SK-N-MC (cell line): ENCODE data around the gene SHE.
A peak's percentile ranks its signal among the peaks of the same experiment; 100 is the strongest.
"Not testable (repeated sequence)": the region's sequence is repeated elsewhere in the genome, so short reads cannot be mapped to it uniquely, and the experiment has no call there.

ENCODE experiments used
- DNase-seq: peaks from one replicate; pipeline ENCODE4 v3.0.0-alpha.2; 2011; ENCODE audit warnings: low read depth, low spot score
- H3K27ac ChIP-seq: fragments of 200-600 bp; sonication (generic); 2 replicates; pipeline ENCODE4 v1.5.1; 2016; ENCODE audit warnings: mixed run types
- H3K36me3 ChIP-seq: fragments of 200-600 bp; sonication (generic); 2 replicates; pipeline ENCODE4 v1.6.1; 2017; ENCODE audit warnings: antibody characterized with exemption, low read length, mixed read lengths; ENCODE audit not compliant: insufficient read depth
- H3K4me3 ChIP-seq: fragments of 200-600 bp; sonication (generic); 2 replicates; pipeline ENCODE4 v1.5.1; 2016
- H3K9ac ChIP-seq: fragments of 200-600 bp; sonication (generic); 2 replicates; pipeline ENCODE4 v1.8.0; 2017; ENCODE audit warnings: mixed run types, mixed read lengths; ENCODE audit not compliant: insufficient read length
- H3K9me3 ChIP-seq: fragments of 200-600 bp; sonication (generic); 2 replicates; pipeline ENCODE4 v1.6.1; 2017; ENCODE audit warnings: low read depth, mild to moderate bottlenecking, antibody characterized with exemption, low read length, moderate library complexity, mixed read lengths
- EZH2 ChIP-seq: fragments of 200-600 bp; sonication (generic); IDR thresholded peaks from one replicate; pipeline ENCODE4 v1.6.1; 2017; ENCODE audit warnings: antibody characterized with exemption
- FOXP2 ChIP-seq: optimal IDR thresholded peaks from 2 replicates; pipeline ENCODE3; 2011; ENCODE audit warnings: mild to moderate bottlenecking, moderate library complexity; ENCODE audit not compliant: insufficient read depth; ENCODE audit errors: extremely low read length, control extremely low read depth
- POLR2AphosphoS5 ChIP-seq: IDR thresholded peaks from 2 replicates; pipeline ENCODE4 v1.6.1; 2012; ENCODE audit warnings: mild to moderate bottlenecking, low read depth, low read length, borderline replicate concordance

Gene SHE

DNA sequence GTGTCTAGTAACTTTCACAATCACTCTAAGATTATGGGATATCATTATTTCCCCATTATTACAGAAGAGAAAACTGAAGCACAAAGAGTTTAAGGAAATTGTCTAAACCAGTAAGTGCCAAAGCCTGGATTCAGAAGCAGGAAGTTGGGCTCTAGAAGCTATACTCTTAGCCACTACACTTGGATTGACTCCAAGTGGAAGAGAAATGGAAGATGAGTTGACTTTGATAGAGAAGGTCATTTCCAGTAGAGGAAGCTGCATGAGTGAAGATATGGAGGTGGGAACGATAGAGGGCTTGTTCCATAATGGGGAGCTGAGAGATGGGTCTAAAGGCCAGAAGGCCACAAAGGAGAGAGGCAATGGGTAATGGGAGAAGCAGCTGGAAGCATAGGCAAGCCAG lies 11.9 kb downstream of the SHE start:
- no peak for DNase-seq
- no peak overlapping the region for H3K27ac ChIP-seq
- H3K9me3 ChIP-seq = no peaks in the 10 kb centered on the region
- no peak overlapping the region for H3K4me3 ChIP-seq
- no peak overlapping the region for H3K9ac ChIP-seq
- no peak for TF ChIP-seq POLR2AphosphoS5
- TF ChIP-seq EZH2 = no peak
- TF ChIP-seq FOXP2 = no peak
- H3K36me3 ChIP-seq = no peaks in the 10 kb centered on the region

DNA sequence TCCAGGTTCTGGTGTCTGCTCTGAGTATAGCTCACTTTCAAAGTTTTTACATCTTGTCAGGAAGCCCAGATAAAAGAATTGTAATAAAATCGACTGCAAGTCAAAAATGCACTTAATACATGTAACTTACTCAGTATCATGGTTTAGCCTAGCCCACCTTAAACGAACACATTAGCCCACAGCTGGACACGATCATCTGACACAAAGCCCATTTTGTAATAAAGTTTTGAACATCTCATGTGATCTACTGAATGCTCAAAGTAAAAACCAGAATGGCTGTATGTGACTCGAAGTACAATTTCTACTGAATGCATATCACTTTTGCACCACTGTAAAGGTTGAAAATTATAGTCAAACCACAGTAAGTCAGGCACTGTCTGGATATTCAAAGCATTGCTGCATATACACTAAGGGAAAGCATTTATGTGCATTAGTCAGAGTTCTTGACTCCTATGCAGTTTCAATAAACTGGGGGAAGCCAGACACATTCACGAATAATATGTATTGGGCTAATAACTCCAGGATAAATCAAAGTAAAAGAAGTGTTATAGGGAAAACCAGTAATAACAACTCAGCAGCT lies 12.4 kb downstream of the SHE start:
- no peaks in the 10 kb centered on the region for H3K36me3 ChIP-seq
- H3K27ac ChIP-seq = no peak overlapping the region
- DNase-seq = no peak
- TF ChIP-seq FOXP2 (no peak), EZH2 (no peak), POLR2AphosphoS5 (no peak)
- H3K9ac ChIP-seq = no peak overlapping the region
- H3K9me3 ChIP-seq = no peaks in the 10 kb centered on the region
- no peak overlapping the region for H3K4me3 ChIP-seq

DNA sequence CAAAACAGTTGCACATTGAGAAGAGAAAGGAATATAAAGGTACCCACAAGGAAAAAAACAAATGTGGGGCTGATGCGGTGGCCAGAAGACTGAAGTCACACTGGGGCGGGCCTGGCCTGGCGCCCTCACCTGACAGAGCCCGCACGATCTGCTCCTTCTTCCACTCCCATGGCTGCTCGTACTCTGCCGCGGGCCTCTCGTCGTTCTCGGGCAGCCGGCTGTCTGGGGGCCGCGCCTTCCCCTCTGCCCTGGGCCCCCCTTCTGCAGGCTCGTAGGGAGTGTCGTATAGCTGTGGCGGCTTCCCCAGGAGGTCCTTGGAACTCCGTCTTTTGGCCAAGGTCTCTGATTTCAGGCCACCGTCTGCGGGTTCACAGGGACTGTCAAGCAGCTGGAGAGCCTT lies 13.3 kb downstream of the SHE start:
- Histone ChIP-seq H3K9ac (no peak overlapping the region), H3K36me3 (no peaks in the 10 kb centered on the region), H3K27ac (no peak overlapping the region), H3K4me3 (no peak overlapping the region), H3K9me3 (no peaks in the 10 kb centered on the region)
- no peak for DNase-seq
- TF ChIP-seq EZH2 = no peak
- TF ChIP-seq POLR2AphosphoS5 = no peak
- TF ChIP-seq FOXP2 = no peak

GRCh38 chr1:154486756-154487155 lies 15.5 kb downstream of the SHE start:
- not testable (repeated sequence) for H3K9me3 ChIP-seq, H3K4me3 ChIP-seq, H3K36me3 ChIP-seq, H3K27ac ChIP-seq, DNase-seq, H3K9ac ChIP-seq

DNA sequence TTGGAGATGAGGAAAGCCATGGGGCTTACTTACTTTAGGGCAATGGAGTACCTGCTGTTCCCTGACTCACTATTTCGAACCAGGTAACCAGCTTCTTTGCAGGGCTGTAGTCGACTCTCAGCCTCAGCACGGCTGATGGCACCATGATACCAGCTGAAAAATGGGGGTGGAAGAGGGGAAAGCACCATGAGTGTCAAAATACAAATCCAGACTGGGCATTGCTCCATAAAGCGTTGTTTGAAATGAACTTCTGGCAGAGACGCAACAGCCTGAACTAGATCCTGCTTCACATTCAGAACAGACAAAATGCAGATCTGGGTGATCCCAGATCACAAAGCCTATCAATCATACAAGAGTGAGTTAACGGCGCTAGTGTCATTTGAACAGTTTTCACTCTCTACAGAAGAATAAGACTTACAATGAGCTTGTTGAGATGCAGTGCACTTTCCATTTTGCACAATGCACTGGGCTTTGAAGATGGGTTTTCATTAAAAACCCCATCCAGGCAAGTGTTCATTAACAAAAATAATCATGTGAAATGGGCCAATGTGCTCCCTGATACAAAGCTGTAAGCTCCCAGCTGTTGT lies 16.2 kb downstream of the SHE start:
- H3K4me3 ChIP-seq = no peak overlapping the region
- no peak overlapping the region for H3K9ac ChIP-seq
- TF ChIP-seq EZH2 (no peak), POLR2AphosphoS5 (no peak), FOXP2 (no peak)
- no peaks in the 10 kb centered on the region for H3K36me3 ChIP-seq
- DNase-seq = no peak
- no peak overlapping the region for H3K27ac ChIP-seq
- H3K9me3 ChIP-seq = no peaks in the 10 kb centered on the region

DNA sequence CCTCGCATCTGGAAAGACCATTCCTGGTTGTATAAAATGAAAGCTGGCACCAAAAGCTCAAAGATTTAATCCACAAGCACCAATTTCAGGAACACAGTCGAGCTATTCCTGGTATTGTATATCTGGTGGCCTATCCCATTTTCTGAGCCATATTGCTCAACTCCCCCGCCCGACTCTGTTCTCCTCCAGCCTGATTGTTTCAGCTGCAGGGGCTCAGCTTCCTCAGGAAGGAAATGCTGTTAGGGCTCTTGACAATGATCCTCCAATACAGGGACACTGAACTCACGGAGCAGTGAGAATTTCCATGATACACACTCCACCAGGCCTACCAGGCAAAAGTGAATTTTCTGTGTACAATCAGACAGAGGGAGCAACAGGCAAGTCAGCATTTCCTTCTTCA lies 17.1 kb downstream of the SHE start:
- no peaks in the 10 kb centered on the region for H3K36me3 ChIP-seq

DNA sequence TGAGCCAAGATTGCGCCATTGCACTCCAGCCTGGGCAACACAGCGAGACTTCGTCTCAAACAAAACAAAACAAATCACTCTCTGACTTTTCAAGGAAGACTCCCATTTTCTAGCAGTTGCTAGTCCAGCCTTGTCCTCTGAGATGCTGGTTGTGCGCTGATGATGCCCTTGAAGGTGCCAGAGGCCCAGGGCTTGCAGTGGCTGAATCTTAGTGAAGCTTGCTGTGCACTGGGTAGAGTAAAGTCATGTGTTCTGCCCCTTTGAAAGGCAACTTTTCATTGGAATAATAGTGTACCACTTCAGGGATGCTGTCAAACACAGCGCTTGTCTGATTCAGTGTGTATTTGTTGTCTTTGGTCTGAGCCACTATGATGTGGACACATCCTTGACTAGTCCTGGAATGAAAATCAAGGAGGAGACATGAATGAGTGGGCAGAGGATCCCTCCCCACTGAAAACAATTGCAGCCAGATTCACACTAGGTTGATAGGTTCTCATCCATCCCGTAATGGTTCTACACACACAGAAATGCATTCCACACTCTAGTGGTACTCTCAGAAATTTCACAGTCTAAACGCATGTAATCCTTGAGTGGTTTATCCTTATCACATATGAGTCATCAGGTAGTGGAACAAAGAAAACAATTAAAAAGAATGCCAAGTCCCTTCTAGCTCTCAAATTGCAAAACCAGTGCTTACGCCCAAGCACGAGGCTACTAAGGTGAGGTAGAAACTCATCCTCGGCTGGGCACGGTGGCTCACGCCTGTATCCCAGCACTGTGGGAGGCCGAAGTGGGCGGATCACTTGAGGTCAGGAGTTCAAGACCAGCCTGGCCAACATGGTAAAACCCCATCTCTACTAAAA lies 18.0 kb downstream of the SHE start:
- Histone ChIP-seq H3K4me3 (no peak overlapping the region), H3K9me3 (no peaks in the 10 kb centered on the region), H3K9ac (no peak overlapping the region), H3K36me3 (no peaks in the 10 kb centered on the region), H3K27ac (no peak overlapping the region)
- TF ChIP-seq POLR2AphosphoS5 (no peak), FOXP2 (no peak), EZH2 (no peak)
- no peak for DNase-seq

More for the DNA sequence above, 17.1 kb downstream of the SHE start:
- H3K9ac ChIP-seq = peak overlapping the region; percentile 17
- H3K4me3 ChIP-seq = no peak overlapping the region
- peak overlapping the region; percentile 82 for H3K27ac ChIP-seq
- no peak for DNase-seq
- no peak for TF ChIP-seq POLR2AphosphoS5
- no peak for TF ChIP-seq EZH2
- no peak for TF ChIP-seq FOXP2
- H3K9me3 ChIP-seq = no peaks in the 10 kb centered on the region

GRCh38 chr1:154481053-154481452 lies 21.2 kb downstream of the SHE start:
- H3K36me3 ChIP-seq = no peaks in the 10 kb centered on the region
- TF ChIP-seq EZH2 (no peak), POLR2AphosphoS5 (no peak), FOXP2 (no peak)
- DNase-seq = no peak

More at GRCh38 chr1:154481053-154481452, 21.2 kb downstream of the SHE start:
- Histone ChIP-seq H3K27ac (peak overlapping the region; percentile 78), H3K9ac (peak overlapping the region; percentile 28), H3K4me3 (no peak overlapping the region), H3K9me3 (no peaks in the 10 kb centered on the region)
